A673 (cell line): ENCODE results near the gene TMPRSS11F. TPM values are rescaled to one million over a fixed set of nuclear protein-coding genes. Genes with fewer than 3 reads are reported as not detected.
"Not testable (repeated sequence)": the region's sequence is repeated elsewhere in the genome, so short reads cannot be mapped to it uniquely, and the experiment has no call there.

Source experiments
- BruUV-seq: library from RNA; stranded (reverse); fragments of 400-500 nt; replicated peaks from 2 replicates; lab custom pipeline; 2021; lab: Mats Ljungman, UMichigan
- CTCF ChIA-PET: fragments of 300-600 bp; sonication (Branson Sonifier 250); formaldehyde crosslinking; loops from one replicate; lab custom pipeline; 2022; ENCODE audit warnings: antibody characterized with exemption; lab: Charles Lee
- POLR2A ChIA-PET: fragments of 300-600 bp; sonication (Branson Sonifier 250); formaldehyde crosslinking; loops from one replicate; lab custom pipeline; 2022; ENCODE audit warnings: antibody characterized with exemption; ENCODE audit not compliant: low non-redundant PET; lab: Charles Lee
- DNase-seq: peaks from one replicate; pipeline ENCODE4 v3.0.0-alpha.2; 2015; ENCODE audit warnings: low spot score
- H3K27ac ChIP-seq: fragments of 200-600 bp; sonication (generic); 2 replicates; pipeline ENCODE4 v1.5.1; 2016; ENCODE audit warnings: mixed run types, low read depth, mild to moderate bottlenecking, mixed read lengths, antibody characterized with exemption, low read length; ENCODE audit not compliant: poor library complexity, severe bottlenecking
- H3K27me3 ChIP-seq: fragments of 200-600 bp; sonication (generic); replicated peaks from 2 replicates; pipeline ENCODE4 v1.6.1; 2017; ENCODE audit warnings: mixed run types, low read depth, mild to moderate bottlenecking, mixed read lengths, antibody characterized with exemption, low read length; ENCODE audit not compliant: insufficient read depth, poor library complexity
- H3K36me3 ChIP-seq: fragments of 200-600 bp; sonication (generic); 2 replicates; pipeline ENCODE4 v1.6.1; 2016; ENCODE audit warnings: mixed run types, mild to moderate bottlenecking, mixed read lengths, antibody characterized with exemption, low read length; ENCODE audit not compliant: insufficient read depth, poor library complexity, severe bottlenecking
- H3K4me1 ChIP-seq: fragments of 200-600 bp; sonication (generic); 2 replicates; pipeline ENCODE4 v1.6.1; 2017; ENCODE audit warnings: mixed run types, mild to moderate bottlenecking, mixed read lengths, antibody characterized with exemption, low read length; ENCODE audit not compliant: insufficient read depth, poor library complexity, severe bottlenecking
- H3K4me3 ChIP-seq: fragments of 200-600 bp; sonication (generic); 2 replicates; pipeline ENCODE4 v1.5.1; 2016; ENCODE audit warnings: low read depth, mixed run types, mild to moderate bottlenecking, mixed read lengths, low read length; ENCODE audit not compliant: poor library complexity, severe bottlenecking
- H3K9me3 ChIP-seq: fragments of 200-600 bp; sonication (generic); 2 replicates; pipeline ENCODE4 v1.6.1; 2016; ENCODE audit warnings: mixed run types, low read depth, mild to moderate bottlenecking, mixed read lengths, antibody characterized with exemption, low read length; ENCODE audit not compliant: poor library complexity, severe bottlenecking
- CTCF ChIP-seq: fragments of 300-800, 200-600 bp; sonication (generic); conservative IDR thresholded peaks from 2 replicates; pipeline ENCODE4 v1.5.1; 2017; ENCODE audit warnings: low read depth, mild to moderate bottlenecking, antibody characterized with exemption, low read length, moderate library complexity, mixed read lengths
- EZH2 ChIP-seq: fragments of 200-600 bp; sonication (generic); IDR thresholded peaks from 2 replicates; pipeline ENCODE4 v1.6.1; 2017; ENCODE audit warnings: borderline replicate concordance, low read depth, mild to moderate bottlenecking, mixed read lengths, antibody characterized with exemption, low read length; ENCODE audit not compliant: poor library complexity, severe bottlenecking
- intact Hi-C: fragments of 100-400 bp; cut with micrococcal nuclease; formaldehyde crosslinking; loops from one replicate; pipeline ENCODE4 v1.10.0; 2022; ENCODE audit not compliant: unreplicated experiment
- total RNA-seq: library from RNA; stranded (reverse); gene quantifications from 2 replicates; pipeline ENCODE4 v1.2.3, GENCODE V29; 2021

TMPRSS11F gene
- total RNA-seq, 1 experiment from 2014 or later: not detected

DNA sequence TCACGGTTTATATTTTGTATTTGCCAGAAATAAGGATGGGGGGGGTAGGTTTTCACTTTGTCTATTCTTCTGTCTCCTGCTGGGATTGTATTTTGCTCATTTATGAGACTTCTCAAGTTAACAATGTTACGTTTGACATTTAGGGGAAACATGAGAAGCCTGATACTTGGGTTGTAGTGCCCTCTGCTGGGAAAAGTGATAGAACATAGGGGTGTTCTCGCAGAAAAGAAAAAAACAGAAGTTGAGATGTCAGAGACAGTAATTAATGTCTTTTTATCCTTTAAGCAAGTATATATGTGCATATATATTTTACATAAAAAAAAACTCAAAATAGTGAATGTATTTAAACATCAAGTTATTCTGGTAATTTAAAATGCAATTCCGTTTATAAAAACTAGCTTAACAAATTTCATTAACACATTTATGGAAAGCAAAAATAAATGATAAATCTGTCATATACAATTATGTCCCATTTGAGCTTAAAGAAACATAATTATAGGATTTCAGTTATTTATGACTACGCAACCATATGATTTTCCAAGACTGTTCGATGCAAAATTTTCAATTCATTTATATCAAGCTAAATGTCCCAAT lies 46.0 kb upstream of the TMPRSS11F start:
- DNase-seq: peak; percentile 57
- Histone ChIP-seq H3K4me3 (no peak overlapping the region), H3K4me1 (no peaks in the 10 kb centered on the region), H3K36me3 (no peaks in the 10 kb centered on the region), H3K27ac (no peak overlapping the region), H3K9me3 (no peaks in the 10 kb centered on the region), H3K27me3 (no peaks in the 10 kb centered on the region)
- no TSS peak for BruUV-seq
- ChIA-PET CTCF (no interaction called here), POLR2A (no interaction called here)
- TF ChIP-seq EZH2: no peak
- peak; percentile 57 for TF ChIP-seq CTCF
- intact Hi-C loops: loop anchor here (1.0 to 10.0 kb wide), 4 partner anchors 187 to 621 kb away; partner anchors contain the start of gene STAP1

DNA sequence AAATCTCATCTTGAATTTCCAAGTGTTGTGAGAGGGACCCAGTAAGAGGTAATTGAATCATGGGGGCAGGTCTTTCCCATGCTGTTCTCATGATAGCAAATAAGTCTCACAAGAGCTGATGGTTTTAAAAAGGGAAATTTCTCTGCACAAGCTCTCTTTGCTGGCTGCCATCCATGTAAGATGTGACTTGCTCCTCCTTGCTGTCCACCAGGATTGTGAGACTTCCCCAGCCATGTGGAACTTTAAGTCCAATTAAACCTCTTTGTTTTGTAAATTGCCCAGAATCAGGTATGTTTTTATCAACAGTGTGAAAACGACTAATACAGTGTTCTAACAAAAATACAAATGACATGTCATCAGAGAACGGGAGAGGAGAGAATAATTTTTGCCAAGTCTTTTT lies 44.7 kb upstream of the TMPRSS11F start:
- H3K36me3 ChIP-seq, DNase-seq, H3K9me3 ChIP-seq, H3K4me1 ChIP-seq, H3K4me3 ChIP-seq, H3K27me3 ChIP-seq, H3K27ac ChIP-seq, CTCF ChIA-PET, POLR2A ChIA-PET, BruUV-seq: not testable (repeated sequence)
- intact Hi-C loops: loop anchor here (10.0 kb wide), 2 partner anchors 430 to 620 kb away; partner anchors contain the start of gene STAP1

GRCh38 chr4:68172147-68172546 lies 42.5 kb upstream of the TMPRSS11F start:
- H3K9me3 ChIP-seq, H3K27me3 ChIP-seq, DNase-seq, H3K36me3 ChIP-seq, H3K27ac ChIP-seq, POLR2A ChIA-PET, H3K4me1 ChIP-seq, H3K4me3 ChIP-seq, CTCF ChIA-PET, BruUV-seq: not testable (repeated sequence)
- intact Hi-C loops: loop anchor here (10.0 kb wide), 2 partner anchors 427 to 617 kb away; partner anchors contain the start of gene STAP1

GRCh38 chr4:68167706-68168105 lies 38.0 kb upstream of the TMPRSS11F start:
- BruUV-seq: no TSS peak
- ChIA-PET POLR2A (no interaction called here), CTCF (no interaction called here)
- H3K27ac ChIP-seq: no peak overlapping the region
- no peaks in the 10 kb centered on the region for H3K27me3 ChIP-seq
- no peaks in the 10 kb centered on the region for H3K36me3 ChIP-seq
- intact Hi-C loops: no loop called here
- H3K4me3 ChIP-seq: no peak overlapping the region
- H3K4me1 ChIP-seq: no peaks in the 10 kb centered on the region
- no peak for TF ChIP-seq EZH2
- TF ChIP-seq CTCF: no peak
- no peaks in the 10 kb centered on the region for H3K9me3 ChIP-seq
- no peak for DNase-seq
